Measurements from ENCODE around the gene TRIO. TPM values are rescaled to one million over a fixed set of nuclear protein-coding genes. Genes with fewer than 3 reads are reported as not detected.

TRIO gene
- polyA plus RNA-seq, 1 of the 3 experiments (the other 2 are of a cell fraction) = 229 TPM

- no peak overlapping the region for H3K9ac ChIP-seq
- H3K4me2 ChIP-seq = no peak overlapping the region
- no peaks in the 10 kb centered on the region for H3K9me2 ChIP-seq
- H2AFZ ChIP-seq (ENCODE audit: low read depth) = no peak overlapping the region
- H3K4me3 ChIP-seq (ENCODE audit: low read depth in 2 of 2, low read length in 1 of 2) = no peak overlapping the region
- peaks cover 26% of the 10 kb centered on the region for H3F3A ChIP-seq (replicated peaks; ENCODE audit: insufficient read depth)
- no peaks in the 10 kb centered on the region for H4K20me1 ChIP-seq (ENCODE audit: insufficient read depth)
- WGBS (ENCODE audit: low lambda C conversion rate) = 95% methylated on average over 7 of the region's 7 CpGs
- no peak for DNase-seq
- H3K27ac ChIP-seq (ENCODE audit: low read depth in 2 of 2, low read length in 1 of 2) = peak overlapping the region in 1 of 2 experiments; percentile 11; a peak in 1 of 4 replicates
- H3K9me3 ChIP-seq = no peaks in the 10 kb centered on the region
- H3K79me2 ChIP-seq (ENCODE audit: insufficient read depth) = no peaks in the 10 kb centered on the region; the same call in 1 of the 2 replicates
- TF ChIP-seq FOSL2 (IDR thresholded peaks at IDR 0.05; ENCODE audit: borderline replicate concordance, low read depth) (no peak), REST (IDR thresholded peaks at IDR 0.05; ENCODE audit: low read depth, low read length) (no peak), NFIC (IDR thresholded peaks at IDR 0.05; ENCODE audit: borderline replicate concordance) (no peak), ELF1 (IDR thresholded peaks at IDR 0.05) (no peak), RFX5 (IDR thresholded peaks at IDR 0.05; ENCODE audit: low read length) (no peak), EP300 (IDR thresholded peaks at IDR 0.05; ENCODE audit: borderline replicate concordance in 1 of 2, low read depth in 1 of 2, low read length in 1 of 2) (no peak), CHD2 (IDR thresholded peaks at IDR 0.05; ENCODE audit: low read length, partially characterized antibody) (no peak), RCOR1 (IDR thresholded peaks at IDR 0.05; ENCODE audit: low read length) (no peak), RAD21 (IDR thresholded peaks at IDR 0.05; ENCODE audit: low read length) (no peak), FOXM1 (IDR thresholded peaks at IDR 0.05; ENCODE audit: low read depth) (no peak)
- TF ChIP-seq, protein P1, sequence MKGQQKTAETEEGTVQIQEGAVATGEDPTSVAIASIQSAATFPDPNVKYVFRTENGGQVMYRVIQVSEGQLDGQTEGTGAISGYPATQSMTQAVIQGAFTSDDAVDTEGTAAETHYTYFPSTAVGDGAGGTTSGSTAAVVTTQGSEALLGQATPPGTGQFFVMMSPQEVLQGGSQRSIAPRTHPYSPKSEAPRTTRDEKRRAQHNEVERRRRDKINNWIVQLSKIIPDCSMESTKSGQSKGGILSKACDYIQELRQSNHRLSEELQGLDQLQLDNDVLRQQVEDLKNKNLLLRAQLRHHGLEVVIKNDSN (IDR thresholded peaks at IDR 0.05; ENCODE audit: borderline replicate concordance, low read depth) = no peak
- TF ChIP-seq, protein P2, sequence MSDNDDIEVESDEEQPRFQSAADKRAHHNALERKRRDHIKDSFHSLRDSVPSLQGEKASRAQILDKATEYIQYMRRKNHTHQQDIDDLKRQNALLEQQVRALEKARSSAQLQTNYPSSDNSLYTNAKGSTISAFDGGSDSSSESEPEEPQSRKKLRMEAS (IDR thresholded peaks at IDR 0.05; ENCODE audit: low read depth) = no peak
- ChIA-PET CTCF (interaction anchor here (0.6 to 4.0 kb wide), 9 partner anchors 9 to 163 kb away, joined by 3 to 52 read pairs (median 4); no protein-coding TSS in a partner anchor), POLR2A (no interaction called here)
- no peaks in the 10 kb centered on the region for H3K27me3 ChIP-seq (ENCODE audit: insufficient read depth)
- H3K36me3 ChIP-seq (replicated peaks in 1 of 2; ENCODE audit: control insufficient read depth in 1 of 2, insufficient read depth in 2 of 2, low read length in 1 of 2) = no peaks in the 10 kb centered on the region
- peaks cover 0 to 28% of the 10 kb centered on the region in 2 experiments; a peak in 1 of 4 replicates for H3K4me1 ChIP-seq (ENCODE audit: control insufficient read depth in 1 of 2, insufficient read depth in 2 of 2, low read depth in 1 of 2, low read length in 1 of 2)
These were observed 33.4 kb upstream of the TRIO start for GRCh38 chr5:14109771-14110170.

DNA sequence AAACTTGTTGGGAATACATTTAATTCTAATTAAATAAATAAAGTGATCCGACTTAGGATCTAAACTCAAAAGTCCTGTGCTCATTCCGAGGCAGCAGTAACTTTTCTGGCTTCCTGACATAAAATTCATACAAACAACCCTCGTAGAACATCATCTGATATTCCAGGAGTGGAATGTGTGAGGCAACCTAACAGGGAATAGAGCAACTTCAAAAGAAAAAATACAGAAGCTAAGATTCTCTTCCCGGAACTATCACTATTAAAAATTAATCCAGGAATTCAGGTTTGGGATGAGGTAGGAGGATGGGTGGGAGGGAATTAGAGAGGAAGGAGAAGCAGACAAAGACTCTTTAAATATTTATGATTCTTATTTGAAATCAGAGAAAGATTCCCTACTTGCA lies 32.9 kb upstream of the TRIO start:
- Histone ChIP-seq H3K36me3 (replicated peaks in 1 of 2; ENCODE audit: control insufficient read depth in 1 of 2, insufficient read depth in 2 of 2, low read length in 1 of 2) (no peaks in the 10 kb centered on the region), H3K27me3 (ENCODE audit: insufficient read depth) (no peaks in the 10 kb centered on the region), H2AFZ (ENCODE audit: low read depth) (no peak overlapping the region), H3K27ac (ENCODE audit: low read depth in 2 of 2, low read length in 1 of 2) (no peak overlapping the region), H3K4me3 (ENCODE audit: low read depth in 2 of 2, low read length in 1 of 2) (no peak overlapping the region), H3K4me1 (ENCODE audit: control insufficient read depth in 1 of 2, insufficient read depth in 2 of 2, low read depth in 1 of 2, low read length in 1 of 2) (peaks cover 0 to 25% of the 10 kb centered on the region in 2 experiments; a peak in 1 of 4 replicates), H4K20me1 (ENCODE audit: insufficient read depth) (no peaks in the 10 kb centered on the region), H3K4me2 (no peak overlapping the region), H3F3A (replicated peaks; ENCODE audit: insufficient read depth) (peaks cover 29% of the 10 kb centered on the region), H3K79me2 (ENCODE audit: insufficient read depth) (no peaks in the 10 kb centered on the region; the same call in 1 of the 2 replicates), H3K9me2 (no peaks in the 10 kb centered on the region), H3K9me3 (no peaks in the 10 kb centered on the region), H3K9ac (no peak overlapping the region)
- DNase-seq = no peak
- TF ChIP-seq YY1 (IDR thresholded peaks at IDR 0.05; ENCODE audit: low read depth) (no peak), MEF2A (IDR thresholded peaks at IDR 0.05; ENCODE audit: borderline replicate concordance, low read depth) (no peak), USF2 (IDR thresholded peaks at IDR 0.05; ENCODE audit: borderline replicate concordance, low read depth, low read length) (no peak)
- ChIA-PET POLR2A (no interaction called here), CTCF (interaction anchor here (0.6 to 4.0 kb wide), 4 partner anchors 9 to 159 kb away, joined by 3 to 52 read pairs (median 20); no protein-coding TSS in a partner anchor)
- WGBS (ENCODE audit: low lambda C conversion rate) = 88% methylated on average over 4 of the region's 4 CpGs
